Measurements from ENCODE around the gene GRIN2B.

Gene GRIN2B

GRCh38 chr12:13957576-13957975 is 23.8 kb downstream of the GRIN2B start:
- TF ChIP-seq FOXP2 (optimal IDR thresholded peaks at IDR 0.05; ENCODE audit: borderline replicate concordance, extremely low read depth, extremely low read length, insufficient read depth) (no peak), SIN3A (IDR thresholded peaks at IDR 0.05; ENCODE audit: borderline replicate concordance, insufficient read depth, low read length) (no peak), REST (IDR thresholded peaks at IDR 0.05; ENCODE audit: insufficient read depth in 1 of 2, low read depth in 2 of 2, low read length in 2 of 2) (no peak), POLR2AphosphoS5 (IDR thresholded peaks at IDR 0.05; ENCODE audit: low read depth, low read length) (no peak), TAF1 (IDR thresholded peaks at IDR 0.05; ENCODE audit: borderline replicate concordance, insufficient read depth, low read length) (no peak)

DNA sequence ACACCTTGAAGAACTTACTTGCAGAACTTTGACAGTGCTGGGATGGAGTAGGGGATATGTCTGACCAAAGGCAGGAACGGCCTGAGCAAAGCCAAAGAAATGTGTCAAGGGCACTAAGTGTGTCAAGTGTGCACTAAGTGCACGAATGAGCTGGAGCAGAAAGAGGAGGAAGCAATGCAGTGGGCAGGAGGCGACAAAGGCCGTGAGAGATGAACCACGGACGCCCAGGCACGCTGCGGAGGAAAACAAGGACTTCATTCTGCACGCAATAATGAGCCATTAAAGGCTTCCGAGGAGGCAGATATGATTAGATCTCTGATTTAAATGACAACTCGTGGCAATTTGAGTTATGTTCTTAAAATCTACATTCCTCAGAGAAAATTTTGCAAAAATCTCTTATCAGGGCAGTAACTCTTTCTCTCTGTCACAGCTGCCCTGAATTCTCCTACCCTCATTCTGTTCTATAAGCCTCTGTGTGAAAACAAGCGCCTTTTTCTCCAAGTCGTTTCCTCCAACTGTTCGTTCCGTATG is 25.3 kb downstream of the GRIN2B start:
- no peak for TF ChIP-seq TAF1 (IDR thresholded peaks at IDR 0.05; ENCODE audit: borderline replicate concordance, insufficient read depth, low read length)
- no peak for TF ChIP-seq SIN3A (IDR thresholded peaks at IDR 0.05; ENCODE audit: borderline replicate concordance, insufficient read depth, low read length)
- TF ChIP-seq POLR2AphosphoS5 (IDR thresholded peaks at IDR 0.05; ENCODE audit: low read depth, low read length) = no peak
- no peak for TF ChIP-seq REST (IDR thresholded peaks at IDR 0.05; ENCODE audit: insufficient read depth in 1 of 2, low read depth in 2 of 2, low read length in 2 of 2)
- no peak for TF ChIP-seq FOXP2 (optimal IDR thresholded peaks at IDR 0.05; ENCODE audit: borderline replicate concordance, extremely low read depth, extremely low read length, insufficient read depth)

- no peak for TF ChIP-seq FOXP2 (optimal IDR thresholded peaks at IDR 0.05; ENCODE audit: borderline replicate concordance, extremely low read depth, extremely low read length, insufficient read depth)
- TF ChIP-seq TAF1 (IDR thresholded peaks at IDR 0.05; ENCODE audit: borderline replicate concordance, insufficient read depth, low read length) = no peak
- no peak for TF ChIP-seq SIN3A (IDR thresholded peaks at IDR 0.05; ENCODE audit: borderline replicate concordance, insufficient read depth, low read length)
- no peak for TF ChIP-seq REST (IDR thresholded peaks at IDR 0.05; ENCODE audit: insufficient read depth in 1 of 2, low read depth in 2 of 2, low read length in 2 of 2)
- TF ChIP-seq POLR2AphosphoS5 (IDR thresholded peaks at IDR 0.05; ENCODE audit: low read depth, low read length) = no peak
Measured at GRCh38 chr12:13952096-13952495, 29.3 kb downstream of the GRIN2B start.

DNA sequence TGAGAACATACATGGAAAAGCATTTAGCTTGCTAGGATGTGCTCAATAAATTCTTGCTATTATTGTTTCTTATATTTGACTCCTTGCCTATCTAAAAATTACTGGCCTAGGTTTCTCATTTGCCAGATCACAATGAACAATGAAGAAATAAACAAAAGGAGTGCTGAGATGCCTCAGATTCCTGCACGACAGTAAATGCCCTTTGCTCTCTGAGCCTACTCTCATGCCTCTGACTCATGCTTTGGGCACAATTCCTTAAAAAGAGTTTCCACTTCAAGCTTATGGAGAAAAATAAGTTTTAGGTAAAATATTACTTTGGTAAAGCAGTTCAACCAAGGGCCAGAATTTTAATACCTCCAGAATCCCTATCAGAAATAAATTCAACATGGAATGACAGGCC is 30.9 kb downstream of the GRIN2B start:
- TF ChIP-seq TAF1 (IDR thresholded peaks at IDR 0.05; ENCODE audit: borderline replicate concordance, insufficient read depth, low read length) (no peak), SIN3A (IDR thresholded peaks at IDR 0.05; ENCODE audit: borderline replicate concordance, insufficient read depth, low read length) (no peak), REST (IDR thresholded peaks at IDR 0.05; ENCODE audit: insufficient read depth in 1 of 2, low read depth in 2 of 2, low read length in 2 of 2) (no peak), POLR2AphosphoS5 (IDR thresholded peaks at IDR 0.05; ENCODE audit: low read depth, low read length) (no peak), FOXP2 (optimal IDR thresholded peaks at IDR 0.05; ENCODE audit: borderline replicate concordance, extremely low read depth, extremely low read length, insufficient read depth) (no peak)

- no peak for TF ChIP-seq SIN3A (IDR thresholded peaks at IDR 0.05; ENCODE audit: borderline replicate concordance, insufficient read depth, low read length)
- TF ChIP-seq TAF1 (IDR thresholded peaks at IDR 0.05; ENCODE audit: borderline replicate concordance, insufficient read depth, low read length) = no peak
Measured at GRCh38 chr12:13948621-13949020, 32.8 kb downstream of the GRIN2B start.

Data from PFSK-1 (cell line).